BE2C (cell line): ENCODE results near the gene COL4A1.

Experiments used
- DNase-seq: peaks from one replicate; pipeline ENCODE4 v3.0.0-alpha.2; 2020
- H3K27me3 ChIP-seq: fragments of 250-450 bp; sonication (Bioruptor Pico); 2 replicates; pipeline ENCODE4 v1.5.1; 2020; ENCODE audit warnings: mild to moderate bottlenecking
- H3K36me3 ChIP-seq: fragments of 250-450 bp; sonication (Bioruptor Pico); 2 replicates; pipeline ENCODE4 v1.5.1; 2020; ENCODE audit warnings: mild to moderate bottlenecking
- H3K4me1 ChIP-seq: fragments of 250-450 bp; sonication (Bioruptor Pico); 2 replicates; pipeline ENCODE4 v1.5.1; 2020
- H3K4me3 ChIP-seq: 2 replicates; pipeline ENCODE4 v1.5.1; 2011; ENCODE audit warnings: low read depth, low read length
- H3K9me3 ChIP-seq: fragments of 250-450 bp; sonication (Bioruptor Pico); 2 replicates; pipeline ENCODE4 v1.5.1; 2020
- TF ChIP-seq, protein P1 (sequence below): IDR thresholded peaks from 2 replicates; pipeline ENCODE4 v1.5.1; 2012; ENCODE audit warnings: mild to moderate bottlenecking, low read depth, low read length

Gene COL4A1

DNA sequence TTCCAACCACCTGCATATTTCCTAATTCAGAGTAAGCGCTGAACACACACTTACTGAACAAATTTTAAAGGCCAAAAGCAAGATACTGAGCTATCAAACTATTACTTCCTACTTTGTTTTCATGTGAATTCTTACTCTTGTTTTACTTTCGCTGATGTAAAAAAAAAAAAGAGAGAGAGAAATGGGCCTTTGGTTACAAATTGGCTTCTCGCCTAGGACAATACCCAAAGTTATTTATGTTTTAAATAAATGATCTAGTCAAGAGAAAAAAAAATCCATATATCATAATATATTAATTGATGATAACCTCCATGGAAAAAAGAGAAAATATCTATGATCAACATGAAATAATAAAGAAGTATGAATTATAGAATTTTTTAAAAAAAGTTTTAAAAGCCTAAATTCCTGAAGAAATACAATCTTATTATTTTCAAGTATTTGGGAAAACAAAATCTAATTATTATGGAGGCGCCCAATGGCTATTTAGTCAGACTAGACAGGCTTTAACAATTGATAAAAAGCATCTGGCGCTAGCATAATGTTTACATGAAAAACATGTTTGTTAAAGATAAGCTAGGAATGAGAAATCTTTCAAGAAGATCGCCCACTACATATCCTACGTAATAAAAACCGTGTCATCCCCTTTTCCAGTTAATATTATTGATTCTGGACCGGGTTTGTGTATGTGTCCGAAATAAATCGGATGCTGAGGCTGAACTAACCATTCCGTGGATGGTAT lies 9.0 kb downstream of the COL4A1 start:
- Histone ChIP-seq H3K4me1 (no peaks in the 10 kb centered on the region), H3K9me3 (no peaks in the 10 kb centered on the region), H3K4me3 (no peak overlapping the region), H3K27me3 (peaks cover 58% of the 10 kb centered on the region), H3K36me3 (no peaks in the 10 kb centered on the region)
- TF ChIP-seq, protein P1, sequence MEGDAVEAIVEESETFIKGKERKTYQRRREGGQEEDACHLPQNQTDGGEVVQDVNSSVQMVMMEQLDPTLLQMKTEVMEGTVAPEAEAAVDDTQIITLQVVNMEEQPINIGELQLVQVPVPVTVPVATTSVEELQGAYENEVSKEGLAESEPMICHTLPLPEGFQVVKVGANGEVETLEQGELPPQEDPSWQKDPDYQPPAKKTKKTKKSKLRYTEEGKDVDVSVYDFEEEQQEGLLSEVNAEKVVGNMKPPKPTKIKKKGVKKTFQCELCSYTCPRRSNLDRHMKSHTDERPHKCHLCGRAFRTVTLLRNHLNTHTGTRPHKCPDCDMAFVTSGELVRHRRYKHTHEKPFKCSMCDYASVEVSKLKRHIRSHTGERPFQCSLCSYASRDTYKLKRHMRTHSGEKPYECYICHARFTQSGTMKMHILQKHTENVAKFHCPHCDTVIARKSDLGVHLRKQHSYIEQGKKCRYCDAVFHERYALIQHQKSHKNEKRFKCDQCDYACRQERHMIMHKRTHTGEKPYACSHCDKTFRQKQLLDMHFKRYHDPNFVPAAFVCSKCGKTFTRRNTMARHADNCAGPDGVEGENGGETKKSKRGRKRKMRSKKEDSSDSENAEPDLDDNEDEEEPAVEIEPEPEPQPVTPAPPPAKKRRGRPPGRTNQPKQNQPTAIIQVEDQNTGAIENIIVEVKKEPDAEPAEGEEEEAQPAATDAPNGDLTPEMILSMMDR, result no peak
- DNase-seq, result no peak

DNA sequence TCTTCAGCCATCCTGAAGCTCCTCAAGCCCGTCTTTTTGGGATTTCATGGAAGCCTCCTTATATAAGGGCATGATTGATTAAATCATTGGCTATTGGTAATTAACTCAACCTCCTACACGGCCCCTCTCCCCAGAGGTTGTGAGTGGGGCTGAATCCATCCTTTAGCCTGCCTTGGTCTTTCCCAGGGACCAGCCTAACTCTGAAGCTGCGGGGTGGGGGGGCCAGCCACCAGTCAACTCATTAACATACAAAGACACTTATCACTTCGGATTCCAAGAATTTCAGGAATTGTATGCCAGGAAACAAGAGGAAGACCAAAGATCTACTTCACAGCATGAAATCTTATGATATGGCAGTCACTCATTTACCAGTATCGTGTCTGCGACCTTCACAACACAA lies 9.9 kb downstream of the COL4A1 start:
- Histone ChIP-seq H3K36me3 (no peaks in the 10 kb centered on the region), H3K4me1 (no peaks in the 10 kb centered on the region), H3K9me3 (no peaks in the 10 kb centered on the region), H3K27me3 (peaks cover 49% of the 10 kb centered on the region), H3K4me3 (no peak overlapping the region)
- no peak for DNase-seq
- TF ChIP-seq, protein P1, result no peak

DNA sequence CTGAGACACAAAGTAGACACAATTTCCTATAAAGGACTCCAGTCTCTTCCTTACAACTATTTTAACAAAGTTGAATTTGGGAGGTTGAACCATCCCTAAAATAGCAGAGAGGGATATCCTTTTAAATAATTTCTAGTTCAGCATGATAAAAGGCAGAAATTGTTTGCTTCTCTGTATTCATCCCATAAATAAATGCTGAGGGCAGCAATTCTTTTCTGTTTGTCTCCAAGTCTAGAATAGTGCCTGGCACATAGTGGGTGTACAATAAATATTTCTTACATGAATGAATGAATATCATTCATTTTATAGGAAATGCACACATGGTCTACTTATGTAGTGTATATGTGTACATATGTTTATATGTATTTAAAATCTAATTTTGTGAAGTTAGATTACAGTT lies 12.3 kb downstream of the COL4A1 start:
- TF ChIP-seq, protein P1, result no peak
- Histone ChIP-seq H3K36me3 (no peaks in the 10 kb centered on the region), H3K4me1 (no peaks in the 10 kb centered on the region), H3K27me3 (peaks cover 33% of the 10 kb centered on the region), H3K4me3 (no peak overlapping the region), H3K9me3 (no peaks in the 10 kb centered on the region)
- no peak for DNase-seq

DNA sequence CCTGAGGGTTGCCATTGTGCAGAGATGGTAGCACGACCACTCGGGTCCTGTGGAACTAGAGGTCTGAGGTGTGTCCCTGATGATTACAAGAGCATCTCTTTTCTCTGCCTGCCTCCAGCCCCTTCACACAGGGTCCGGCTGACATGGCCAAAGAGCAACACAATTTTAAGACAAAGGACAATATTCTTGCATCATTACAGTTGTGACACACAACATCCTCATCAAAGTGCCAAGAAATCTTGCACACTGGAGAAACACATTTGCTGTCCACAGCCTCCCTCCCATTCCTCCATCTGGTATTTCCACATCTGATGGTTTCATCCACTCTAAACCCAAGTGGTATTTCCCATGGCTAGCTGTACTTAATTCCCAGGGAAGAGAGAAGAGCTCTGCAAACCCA lies 12.8 kb downstream of the COL4A1 start:
- TF ChIP-seq, protein P1, result no peak
- H3K4me1 ChIP-seq, result no peaks in the 10 kb centered on the region
- H3K4me3 ChIP-seq, result no peak overlapping the region
- no peaks in the 10 kb centered on the region for H3K36me3 ChIP-seq
- H3K27me3 ChIP-seq, result peaks cover 30% of the 10 kb centered on the region
- DNase-seq, result no peak
- H3K9me3 ChIP-seq, result no peaks in the 10 kb centered on the region

DNA sequence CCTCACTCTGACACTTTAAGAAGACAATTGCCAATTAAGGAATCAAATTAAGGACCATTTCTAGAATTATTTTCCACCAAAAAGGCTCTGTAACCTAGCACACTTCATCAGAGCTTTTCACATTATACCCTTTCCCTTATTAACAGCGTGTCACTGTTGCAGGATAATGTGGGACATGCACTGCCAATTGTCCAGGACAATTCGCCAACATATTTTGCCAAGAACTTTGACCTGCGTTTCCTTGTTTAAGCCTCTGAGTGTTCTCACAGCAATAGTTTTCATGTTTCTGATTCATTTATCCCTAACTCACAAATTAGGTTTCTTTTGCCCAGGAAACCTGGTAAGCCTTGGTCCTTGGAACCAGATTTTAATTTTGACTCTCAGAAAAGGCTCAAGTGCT lies 13.3 kb downstream of the COL4A1 start:
- H3K4me1 ChIP-seq, result no peaks in the 10 kb centered on the region
- H3K27me3 ChIP-seq, result peaks cover 25% of the 10 kb centered on the region
- H3K9me3 ChIP-seq, result no peaks in the 10 kb centered on the region
- no peaks in the 10 kb centered on the region for H3K36me3 ChIP-seq
- no peak for DNase-seq
- no peak overlapping the region for H3K4me3 ChIP-seq
- TF ChIP-seq, protein P1, result no peak

DNA sequence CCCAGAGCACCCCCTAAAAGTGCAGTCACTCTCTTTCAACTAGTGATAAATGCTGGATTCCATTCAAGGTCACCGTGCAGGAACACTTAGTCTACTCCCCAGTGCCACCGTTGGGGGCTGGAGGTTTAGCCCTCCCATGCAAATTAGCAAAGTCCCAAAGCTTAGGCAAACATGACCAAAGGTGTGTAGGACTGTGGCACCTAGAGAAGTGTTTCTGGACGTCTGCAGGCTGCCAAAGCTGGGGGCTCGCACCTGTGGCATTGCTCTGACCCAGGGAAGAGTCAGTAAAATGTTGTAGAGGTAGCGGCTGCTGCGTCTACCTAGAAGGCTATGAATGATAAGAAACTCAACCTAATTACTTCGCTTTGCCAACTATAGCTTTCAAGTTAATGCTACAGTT lies 13.9 kb downstream of the COL4A1 start:
- Histone ChIP-seq H3K27me3 (peaks cover 21% of the 10 kb centered on the region), H3K4me1 (no peaks in the 10 kb centered on the region), H3K36me3 (no peaks in the 10 kb centered on the region), H3K9me3 (no peaks in the 10 kb centered on the region), H3K4me3 (no peak overlapping the region)
- DNase-seq, result no peak
- TF ChIP-seq, protein P1, result no peak
